Pulmonary artery endothelial cell (primary cell): Measurements from ENCODE around the gene SNX10. TPM values are rescaled to one million over a fixed set of nuclear protein-coding genes. Genes with fewer than 3 reads are reported as not detected.
A peak's percentile ranks its signal among the peaks of the same experiment; 100 is the strongest.

Source experiments
- DNase-seq: peaks from one replicate; pipeline ENCODE4 v3.0.0-alpha.2; 2011; ENCODE audit warnings: low read depth, low spot score
- total RNA-seq: library from RNA; depleted of rRNA; stranded (reverse); fragments of >200 nt; gene quantifications from 2 replicates; pipeline ENCODE4 v1.2.3, GENCODE V29; 2014

Gene SNX10
- total RNA-seq, 1 donor from 2014 or later: 0.20 TPM

DNA sequence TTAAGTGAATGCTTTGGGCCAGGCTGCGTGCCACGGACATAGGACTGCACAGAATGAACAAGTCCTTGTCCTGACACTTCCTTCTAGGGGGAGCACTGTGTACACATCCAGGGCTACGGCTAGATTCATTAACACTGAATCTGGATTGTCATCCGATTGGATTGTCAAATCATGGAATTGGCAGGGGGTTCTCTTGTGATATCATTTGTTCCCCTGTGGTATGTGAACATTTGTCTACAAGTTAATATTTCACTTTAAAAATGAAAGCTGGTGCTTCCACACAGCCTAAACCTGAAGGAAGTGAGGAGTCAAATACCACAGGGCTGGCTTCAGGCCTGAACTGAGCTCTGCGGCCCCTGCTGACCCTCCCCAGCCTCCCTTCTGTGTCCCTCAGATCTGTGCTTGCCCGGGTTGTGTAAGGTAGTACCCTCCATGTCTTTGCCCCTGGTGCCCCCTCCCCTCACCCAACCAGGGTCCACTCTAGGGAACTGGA, 75.6 kb downstream of the SNX10 start:
- no peak for DNase-seq

DNA sequence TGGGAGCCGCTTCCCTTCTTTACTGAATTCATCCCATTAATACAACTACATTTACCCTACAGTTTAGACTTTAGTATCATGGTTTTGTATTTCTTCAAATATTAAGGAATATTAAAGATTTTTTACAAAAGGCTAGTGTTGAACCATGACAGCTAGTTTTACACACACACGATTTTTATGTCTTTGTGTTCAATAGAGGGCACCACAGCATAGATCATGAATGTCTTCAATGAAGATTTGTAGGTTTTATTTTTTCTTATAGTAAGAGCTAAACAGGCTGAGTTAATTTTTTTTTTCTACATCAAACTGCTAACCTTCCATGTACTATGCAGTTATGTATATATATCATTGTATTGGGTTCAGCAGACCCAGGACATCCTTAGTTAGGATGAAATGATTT, 76.9 kb downstream of the SNX10 start:
- DNase-seq: no peak

- DNase-seq: no peak
Measured at GRCh38 chr7:26369593-26369992, 77.9 kb downstream of the SNX10 start.

DNA sequence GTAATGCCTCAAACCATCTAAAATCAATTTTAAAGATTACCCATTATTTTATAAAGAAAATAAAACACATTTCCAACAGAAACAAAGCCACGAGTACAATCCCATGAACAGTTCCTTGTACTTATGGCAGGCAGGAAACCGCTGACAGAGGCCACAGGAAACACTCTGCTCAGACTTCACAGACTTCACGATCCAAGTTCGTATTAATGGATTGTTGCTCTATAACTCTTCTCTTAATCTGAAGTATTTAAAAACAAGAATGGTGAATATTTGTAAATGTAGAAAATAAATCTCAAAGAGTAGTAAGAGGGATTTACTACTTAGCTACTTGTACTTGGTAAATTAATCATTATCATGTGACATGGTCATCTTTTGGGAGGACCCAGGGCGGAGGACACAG, 78.3 kb downstream of the SNX10 start:
- no peak for DNase-seq

DNA sequence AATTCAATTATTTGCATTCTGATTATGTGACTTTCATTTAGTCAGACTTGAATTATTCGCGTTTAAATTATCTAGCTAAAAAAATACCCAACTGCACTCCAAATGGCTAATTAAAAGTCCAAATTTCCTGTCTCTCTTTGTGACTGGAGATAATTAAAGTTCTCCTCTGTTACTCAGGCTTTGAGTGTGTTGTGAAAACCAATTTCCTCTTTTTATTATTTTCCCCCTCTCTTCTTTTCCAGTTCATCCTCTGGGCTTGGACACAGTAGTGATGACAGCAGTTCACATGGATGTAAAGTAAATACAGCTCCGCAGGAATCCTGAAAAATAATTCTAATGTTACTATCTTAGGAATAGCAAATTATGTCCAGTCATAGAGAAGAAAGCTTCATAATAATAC, 80.6 kb downstream of the SNX10 start:
- DNase-seq: no peak

- no peak for DNase-seq
Measured at GRCh38 chr7:26372704-26373103, 81.0 kb downstream of the SNX10 start.

- DNase-seq: no peak
Measured at GRCh38 chr7:26374647-26375373, 83.1 kb downstream of the SNX10 start.

- no peak for DNase-seq
Measured at GRCh38 chr7:26375726-26376174, 84.1 kb downstream of the SNX10 start.

DNA sequence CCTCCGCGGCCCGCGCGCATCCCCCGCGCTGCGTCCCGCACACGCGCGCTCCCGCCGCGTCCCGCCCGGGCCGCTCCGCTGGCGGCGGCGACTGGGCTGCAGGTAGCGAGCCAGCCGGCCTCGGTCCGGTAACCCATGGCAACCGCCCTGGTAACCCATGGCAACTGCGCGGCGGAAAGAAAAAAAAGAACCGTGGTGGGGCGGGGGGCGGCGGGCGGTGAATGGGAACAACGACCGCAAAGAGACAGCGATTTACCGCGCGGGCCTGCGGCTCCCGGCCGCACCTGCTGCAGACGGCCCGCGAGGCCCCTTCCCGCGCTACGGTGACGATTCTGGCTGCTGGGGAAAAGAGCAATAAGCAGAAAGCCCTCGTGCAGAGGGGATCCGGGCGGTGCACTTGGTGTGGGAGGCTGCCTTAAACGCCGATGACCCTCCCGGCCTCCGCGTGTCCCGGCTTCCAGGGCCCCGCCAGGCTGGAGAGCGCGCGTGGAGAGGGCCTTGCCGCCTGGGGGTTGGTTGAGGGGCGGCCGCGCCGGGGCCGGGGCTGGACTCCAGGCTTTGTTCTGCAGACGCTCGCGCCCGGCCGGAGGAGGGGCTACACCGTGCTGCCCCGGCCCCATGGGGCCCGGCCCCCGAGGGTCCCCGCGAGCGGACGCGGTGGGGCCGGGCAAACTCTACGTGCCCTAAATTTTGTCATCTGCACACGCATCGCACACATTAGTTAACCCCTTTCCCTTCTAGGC, 84.7 kb downstream of the SNX10 start:
- DNase-seq: no peak

DNA sequence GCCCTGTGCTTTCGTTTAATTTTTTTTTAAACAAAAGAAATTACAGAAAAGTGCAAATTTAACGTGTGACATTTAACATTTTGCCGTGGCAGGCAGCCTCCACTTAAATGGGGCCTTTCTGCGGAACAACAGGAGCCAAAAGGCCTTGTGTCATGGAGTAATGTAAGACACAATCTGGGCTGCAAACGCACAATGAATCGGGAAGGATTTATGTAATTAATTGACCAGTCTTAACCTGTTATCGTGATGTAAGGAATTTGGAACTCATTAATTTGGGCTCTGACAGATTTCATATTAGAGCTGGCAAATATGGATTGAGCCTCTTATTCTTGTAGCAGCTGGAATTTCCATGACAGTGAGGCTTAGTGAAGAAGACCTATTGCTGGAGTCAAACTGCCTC, 86.4 kb downstream of the SNX10 start:
- no peak for DNase-seq

DNA sequence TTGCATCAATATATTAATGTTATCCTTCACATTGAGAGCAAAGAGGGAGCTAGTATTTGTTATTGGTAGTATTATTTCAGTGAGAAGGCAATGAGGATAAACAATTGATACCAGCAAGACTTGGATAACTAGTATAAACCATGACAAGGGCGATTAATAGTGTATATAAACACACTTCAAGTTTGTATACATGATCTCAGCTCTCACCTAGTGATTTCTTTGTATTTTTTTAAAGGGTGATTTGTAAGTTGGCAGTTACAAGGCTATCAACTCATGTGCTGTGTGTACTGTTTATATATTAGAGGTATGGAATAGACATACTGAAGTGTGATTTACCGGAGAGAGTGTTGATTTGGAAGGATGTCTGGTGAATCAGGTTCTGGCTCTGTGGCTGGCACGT, 88.0 kb downstream of the SNX10 start:
- DNase-seq: no peak

- DNase-seq: no peak
Measured at GRCh38 chr7:26381476-26382353, 90.1 kb downstream of the SNX10 start.

GRCh38 chr7:26385240-26385639, 93.6 kb downstream of the SNX10 start:
- DNase-seq: no peak

- DNase-seq: no peak
Measured at GRCh38 chr7:26387731-26388130, 96.1 kb downstream of the SNX10 start.

- DNase-seq: no peak
Measured at GRCh38 chr7:26388256-26388655, 96.6 kb downstream of the SNX10 start.

DNA sequence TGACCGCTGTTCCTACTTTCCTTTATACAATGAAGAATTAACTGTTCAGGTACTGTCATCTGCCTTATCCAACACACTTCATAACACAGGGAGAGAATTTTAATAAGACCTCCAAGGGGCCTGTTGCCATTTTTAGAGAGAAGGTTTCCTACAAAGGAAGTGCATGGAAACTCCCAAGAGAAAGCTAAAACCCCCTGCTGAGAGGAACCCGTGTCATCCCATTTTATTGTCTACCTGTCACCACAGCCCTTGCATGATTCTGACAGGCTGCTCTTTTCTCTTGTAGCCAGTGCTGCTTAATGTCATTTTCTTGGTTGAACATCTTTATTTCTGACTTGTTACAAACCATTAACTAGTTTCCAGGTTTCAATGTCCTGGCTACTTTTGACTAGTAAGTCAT, 98.4 kb downstream of the SNX10 start:
- DNase-seq: no peak

- no peak for DNase-seq
Measured at GRCh38 chr7:26393818-26394217, 102.2 kb downstream of the SNX10 start.

- DNase-seq: no peak
Measured at GRCh38 chr7:26397332-26397731, 105.7 kb downstream of the SNX10 start.

DNA sequence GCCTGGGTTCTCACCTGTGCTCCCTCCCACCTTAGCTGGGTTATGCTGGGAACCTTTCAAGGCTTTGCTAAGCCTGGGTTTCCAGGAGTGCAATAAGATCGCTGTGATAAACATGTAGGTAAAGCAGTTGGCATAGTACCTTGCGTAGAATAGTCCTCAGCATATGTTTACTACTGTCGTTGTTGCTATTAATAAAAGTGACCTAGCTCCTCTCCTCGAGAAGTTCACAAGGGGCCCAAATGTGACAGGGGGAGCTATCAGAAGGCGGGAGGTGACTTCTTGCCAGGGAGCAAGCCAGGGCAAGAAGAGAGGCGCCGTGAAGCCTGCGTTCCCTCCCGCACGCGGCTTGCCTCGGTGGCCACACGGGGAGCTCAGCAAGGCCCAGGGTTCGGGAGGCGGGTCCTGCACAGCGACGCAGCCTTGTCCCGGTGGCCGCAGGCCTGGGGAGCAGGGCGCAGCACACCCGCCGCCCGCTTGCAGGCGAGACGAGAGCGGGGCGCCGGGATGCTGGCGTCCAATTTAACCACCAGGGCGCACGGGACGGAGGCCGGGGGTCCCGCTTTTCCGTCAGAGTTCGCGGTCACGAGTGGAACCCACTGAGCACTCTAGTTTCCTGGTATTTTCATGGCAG, 106.2 kb downstream of the SNX10 start:
- no peak for DNase-seq

DNA sequence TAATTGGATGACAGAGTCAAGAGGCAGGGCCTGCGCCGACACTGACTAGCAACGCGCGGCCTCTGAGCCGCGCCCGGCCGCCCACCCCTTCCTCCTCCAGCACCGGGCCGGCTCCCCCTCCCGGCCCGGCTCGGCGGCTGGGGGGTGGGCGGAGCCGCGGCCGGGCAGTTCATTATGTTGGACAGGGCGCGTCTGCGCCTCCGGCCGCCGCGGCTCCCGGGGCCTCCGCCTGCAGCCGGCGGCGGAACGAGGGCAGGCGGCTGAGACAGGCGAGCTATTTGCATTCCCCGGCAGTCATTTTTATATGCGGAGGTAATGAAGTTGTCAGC, 106.7 kb downstream of the SNX10 start:
- peak; percentile 40 for DNase-seq

- DNase-seq: peak; percentile 32
Measured at GRCh38 chr7:26398756-26399509, 107.3 kb downstream of the SNX10 start.
